Measurements from ENCODE around the gene B3GNT5. TPM values are rescaled to one million over a fixed set of nuclear protein-coding genes. Genes with fewer than 3 reads are reported as not detected.

B3GNT5 gene
- total RNA-seq, 4 donors from 2014 or later: 6.0 to 46.3 (median 39.9) TPM

- peak; percentile 37 for DNase-seq
- in situ Hi-C loops (cut with MboI; ENCODE audit: low pct_ligation_motif_present in 1 of 4, low pct_unique_long_range_greater_than_20kb in 1 of 4, low sequenced_read_pairs in 3 of 4) (no loop called here), intact Hi-C loops (cut with DNase I; ENCODE audit: low total_unique reads) (no loop called here)
- H3K27me3 ChIP-seq: no peaks in the 10 kb centered on the region
- no peaks in the 10 kb centered on the region for H3K36me3 ChIP-seq
- peak overlapping the region; percentile 87 to 96 (median 95) for H3K27ac ChIP-seq
- WGBS, 2 donors (ENCODE audit: low coverage in 1 of 2): 12 to 38% methylated on average over 7 to 48 of the region's 49 CpGs
- TF ChIP-seq POLR2AphosphoS5 (IDR thresholded peaks at IDR 0.05) (peak in 1 of 3 donors; percentile 18), EP300 (IDR thresholded peaks at IDR 0.05; ENCODE audit: low read depth) (no peak), POLR2A (IDR thresholded peaks at IDR 0.05) (no peak)
- H3K9me3 ChIP-seq: no peaks in the 10 kb centered on the region
- peaks cover 0 to 38% (median 25%) of the 10 kb centered on the region in 4 donors for H3K4me1 ChIP-seq
- H3K4me3 ChIP-seq: peak overlapping the region; percentile 15 to 96 (median 90)
Measured at GRCh38 chr3:183254487-183255347, 1.7 kb downstream of the B3GNT5 start.

GRCh38 chr3:183255348-183255730 is 2.3 kb downstream of the B3GNT5 start:
- TF ChIP-seq EP300 (IDR thresholded peaks at IDR 0.05; ENCODE audit: low read depth) (no peak), POLR2AphosphoS5 (IDR thresholded peaks at IDR 0.05) (peak in 1 of 3 donors; percentile 63)
- Histone ChIP-seq H3K4me1 (peaks cover 0 to 44% (median 31%) of the 10 kb centered on the region in 4 donors), H3K36me3 (no peaks in the 10 kb centered on the region), H3K27ac (peak overlapping the region; percentile 87 to 96 (median 95)), H3K4me3 (peak overlapping the region in 3 of 4 donors; percentile 85 to 96 (median 95)), H3K9me3 (no peaks in the 10 kb centered on the region), H3K27me3 (no peaks in the 10 kb centered on the region)
- DNase-seq: no peak
- intact Hi-C loops (cut with DNase I; ENCODE audit: low total_unique reads): no loop called here
- in situ Hi-C loops (cut with MboI; ENCODE audit: low pct_ligation_motif_present in 1 of 4, low pct_unique_long_range_greater_than_20kb in 1 of 4, low sequenced_read_pairs in 3 of 4): no loop called here
- 55 to 71% methylated on average over 4 of the region's 4 CpGs for WGBS, 2 donors (ENCODE audit: low coverage in 1 of 2)

GRCh38 chr3:183259087-183259486 is 6.0 kb downstream of the B3GNT5 start:
- H3K4me3 ChIP-seq: no peak overlapping the region
- no peaks in the 10 kb centered on the region for H3K27me3 ChIP-seq
- H3K27ac ChIP-seq: peak overlapping the region; percentile 68 to 78 (median 72)
- no peak for DNase-seq
- no peaks in the 10 kb centered on the region for H3K9me3 ChIP-seq
- no peaks in the 10 kb centered on the region for H3K36me3 ChIP-seq
- 63 to 73% methylated on average over 3 of the region's 3 CpGs for WGBS, 2 donors (ENCODE audit: low coverage in 1 of 2)
- intact Hi-C loops (cut with DNase I; ENCODE audit: low total_unique reads) (no loop called here), in situ Hi-C loops (cut with MboI; ENCODE audit: low pct_ligation_motif_present in 1 of 4, low pct_unique_long_range_greater_than_20kb in 1 of 4, low sequenced_read_pairs in 3 of 4) (no loop called here)
- no peak for TF ChIP-seq CTCF (IDR thresholded peaks at IDR 0.05)
- no peak for TF ChIP-seq POLR2A (IDR thresholded peaks at IDR 0.05)
- TF ChIP-seq POLR2AphosphoS5 (IDR thresholded peaks at IDR 0.05): no peak
- no peak for TF ChIP-seq EP300 (IDR thresholded peaks at IDR 0.05; ENCODE audit: low read depth)
- peaks cover 0 to 70% (median 55%) of the 10 kb centered on the region in 4 donors for H3K4me1 ChIP-seq

GRCh38 chr3:183259621-183260020 is 6.6 kb downstream of the B3GNT5 start:
- TF ChIP-seq EP300 (IDR thresholded peaks at IDR 0.05; ENCODE audit: low read depth) (no peak), POLR2A (IDR thresholded peaks at IDR 0.05) (no peak), CTCF (IDR thresholded peaks at IDR 0.05) (no peak), POLR2AphosphoS5 (IDR thresholded peaks at IDR 0.05) (no peak)
- WGBS, 2 donors (ENCODE audit: low coverage in 1 of 2): 46 to 53% methylated on average over 2 of the region's 2 CpGs
- Histone ChIP-seq H3K4me1 (peaks cover 0 to 76% (median 60%) of the 10 kb centered on the region in 4 donors), H3K4me3 (no peak overlapping the region), H3K27ac (peak overlapping the region; percentile 68 to 78 (median 72)), H3K27me3 (no peaks in the 10 kb centered on the region), H3K9me3 (no peaks in the 10 kb centered on the region), H3K36me3 (no peaks in the 10 kb centered on the region)
- in situ Hi-C loops (cut with MboI; ENCODE audit: low pct_ligation_motif_present in 1 of 4, low pct_unique_long_range_greater_than_20kb in 1 of 4, low sequenced_read_pairs in 3 of 4): no loop called here
- intact Hi-C loops (cut with DNase I; ENCODE audit: low total_unique reads): no loop called here
- DNase-seq: no peak

GRCh38 chr3:183260167-183260904 is 7.3 kb downstream of the B3GNT5 start:
- H3K36me3 ChIP-seq: no peaks in the 10 kb centered on the region
- H3K9me3 ChIP-seq: no peaks in the 10 kb centered on the region
- H3K27me3 ChIP-seq: no peaks in the 10 kb centered on the region
- no peak for TF ChIP-seq CTCF (IDR thresholded peaks at IDR 0.05)
- no peak for TF ChIP-seq EP300 (IDR thresholded peaks at IDR 0.05; ENCODE audit: low read depth)
- TF ChIP-seq POLR2AphosphoS5 (IDR thresholded peaks at IDR 0.05): peak in 2 of 3 donors; percentile 24 to 29
- intact Hi-C loops (cut with DNase I; ENCODE audit: low total_unique reads) (no loop called here), in situ Hi-C loops (cut with MboI; ENCODE audit: low pct_ligation_motif_present in 1 of 4, low pct_unique_long_range_greater_than_20kb in 1 of 4, low sequenced_read_pairs in 3 of 4) (no loop called here)
- no peak for DNase-seq
- WGBS, 2 donors (ENCODE audit: low coverage in 1 of 2): 36 to 44% methylated on average over 5 to 7 of the region's 7 CpGs
- peak overlapping the region; percentile 68 to 78 (median 72) for H3K27ac ChIP-seq
- peaks cover 7 to 80% (median 68%) of the 10 kb centered on the region in 4 donors for H3K4me1 ChIP-seq
- no peak overlapping the region for H3K4me3 ChIP-seq

Data from transverse colon (tissue), 4 donors.